ENCODE results near the gene OPTC.

OPTC gene

DNA sequence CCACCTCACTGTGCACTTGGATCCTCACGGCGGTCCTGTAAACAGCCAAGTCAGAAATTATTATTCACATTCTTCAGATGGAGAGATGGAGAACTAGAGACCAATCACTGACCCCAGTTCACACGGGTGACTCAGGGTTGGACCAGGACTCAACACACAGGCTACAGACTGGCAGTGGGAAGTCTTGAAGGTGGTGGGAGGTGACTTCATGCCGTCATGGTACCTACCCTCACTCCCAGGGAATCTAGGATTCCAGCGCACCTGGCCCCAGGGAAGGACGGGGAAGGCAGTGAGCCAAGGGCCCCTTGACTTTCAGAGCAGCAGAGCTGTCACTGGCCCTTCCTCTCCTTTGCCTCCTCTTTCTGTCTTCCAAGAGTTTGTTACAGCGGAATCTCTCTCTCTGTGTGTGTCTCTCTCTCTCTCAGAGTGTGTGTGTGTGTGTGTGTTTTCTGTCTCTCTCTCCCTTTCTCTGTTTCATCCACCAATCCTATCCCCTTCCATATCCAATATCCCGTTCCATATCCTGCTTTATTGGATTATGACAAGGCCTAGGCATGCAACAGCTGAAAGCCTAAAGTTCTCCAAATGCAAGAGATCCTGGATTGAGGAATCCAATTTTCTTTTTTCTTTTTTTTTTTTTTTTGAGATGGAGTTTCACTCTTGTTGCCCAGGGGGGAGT, 11.7 kb downstream of the OPTC start:
- WGBS (ENCODE audit: insufficient coverage, insufficient read length), result no CpG with 5 or more reads among the region's 8 CpGs
- H3K27ac ChIP-seq (ENCODE audit: low read length), result no peak overlapping the region
- H3K36me3 ChIP-seq (ENCODE audit: control insufficient read depth, insufficient read depth, low read length), result no peaks in the 10 kb centered on the region
- H3K9me3 ChIP-seq (ENCODE audit: control insufficient read depth, insufficient read depth, low read length), result no peaks in the 10 kb centered on the region
- DNase-seq (ENCODE audit: low read depth, low spot score), result no peak
- H3K4me1 ChIP-seq (ENCODE audit: control insufficient read depth, insufficient read depth, low read length), result peaks cover 6% of the 10 kb centered on the region; the same call in 1 of the 2 replicates
- no peaks in the 10 kb centered on the region for H3K27me3 ChIP-seq (ENCODE audit: control insufficient read depth, insufficient read depth, low read length)
- no peak overlapping the region for H3K4me3 ChIP-seq (ENCODE audit: low read length)

DNA sequence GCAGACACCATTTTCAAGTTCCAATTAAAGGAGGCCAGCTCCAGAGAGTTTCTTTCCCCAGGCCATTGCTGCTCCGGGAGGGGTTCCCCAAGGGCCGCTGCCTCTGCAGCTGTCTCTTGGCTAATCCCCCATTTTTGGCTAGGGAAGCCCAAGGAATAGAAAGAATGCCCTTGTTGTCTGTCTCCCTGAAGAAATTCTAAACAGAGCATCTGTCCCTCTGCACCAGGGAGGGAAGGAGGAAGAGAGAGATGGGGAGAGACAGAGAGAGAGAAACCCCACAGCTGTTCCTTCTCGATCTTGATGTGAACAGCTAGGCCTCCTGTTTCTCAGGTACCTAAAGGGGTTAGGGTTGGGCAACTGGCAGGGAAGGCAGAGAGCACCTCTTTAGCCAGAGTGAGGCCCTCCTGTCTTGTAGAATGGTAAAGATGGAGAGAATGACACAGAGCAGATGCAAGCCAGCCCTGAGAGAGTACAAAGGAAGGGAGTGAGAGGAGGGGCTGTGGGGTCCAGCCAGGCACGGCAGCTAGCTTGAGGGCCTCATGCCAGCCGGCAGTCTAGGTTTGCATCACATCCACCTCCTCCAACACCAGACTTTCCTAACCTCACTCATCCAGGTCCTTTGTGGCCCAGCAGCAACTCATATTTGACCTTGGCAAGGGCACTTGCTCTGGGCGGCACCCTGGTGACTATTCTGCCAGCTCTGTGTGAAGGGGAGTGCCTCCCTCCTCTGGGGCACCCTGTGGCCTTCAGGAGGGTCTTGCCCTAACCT, 13.1 kb downstream of the OPTC start:
- Histone ChIP-seq H3K9me3 (ENCODE audit: control insufficient read depth, insufficient read depth, low read length) (no peaks in the 10 kb centered on the region), H3K4me3 (ENCODE audit: low read length) (no peak overlapping the region), H3K27me3 (ENCODE audit: control insufficient read depth, insufficient read depth, low read length) (no peaks in the 10 kb centered on the region), H3K36me3 (ENCODE audit: control insufficient read depth, insufficient read depth, low read length) (no peaks in the 10 kb centered on the region), H3K27ac (ENCODE audit: low read length) (no peak overlapping the region), H3K4me1 (ENCODE audit: control insufficient read depth, insufficient read depth, low read length) (peaks cover 6% of the 10 kb centered on the region; the same call in 1 of the 2 replicates)
- no peak for DNase-seq (ENCODE audit: low read depth, low spot score)
- no CpG with 5 or more reads among the region's 6 CpGs for WGBS (ENCODE audit: insufficient coverage, insufficient read length)

DNA sequence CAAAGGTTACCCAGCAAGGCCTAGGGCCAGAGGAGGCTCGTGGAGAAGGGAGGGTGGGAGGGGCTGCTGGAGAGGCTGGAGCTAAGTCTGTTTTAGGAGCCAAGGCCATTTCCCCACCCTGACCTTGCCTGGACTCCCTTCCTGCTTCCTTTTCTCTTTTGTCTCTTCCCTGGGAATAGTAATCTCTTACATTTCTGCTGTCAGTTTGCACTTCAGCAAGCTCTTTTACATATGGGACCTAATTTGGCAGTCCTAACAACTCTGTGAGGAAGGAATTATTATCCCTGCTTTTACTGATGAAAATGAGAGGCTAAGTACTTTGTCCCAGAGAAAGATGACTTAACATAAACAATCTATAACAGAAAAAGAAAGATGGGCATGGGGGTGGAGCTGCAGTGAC, 13.8 kb downstream of the OPTC start:
- DNase-seq (ENCODE audit: low read depth, low spot score), result no peak
- no peak overlapping the region for H3K27ac ChIP-seq (ENCODE audit: low read length)
- H3K9me3 ChIP-seq (ENCODE audit: control insufficient read depth, insufficient read depth, low read length), result no peaks in the 10 kb centered on the region
- H3K27me3 ChIP-seq (ENCODE audit: control insufficient read depth, insufficient read depth, low read length), result no peaks in the 10 kb centered on the region
- no peak overlapping the region for H3K4me3 ChIP-seq (ENCODE audit: low read length)
- no CpG with 5 or more reads among the region's 1 CpG for WGBS (ENCODE audit: insufficient coverage, insufficient read length)
- no peaks in the 10 kb centered on the region for H3K36me3 ChIP-seq (ENCODE audit: control insufficient read depth, insufficient read depth, low read length)
- H3K4me1 ChIP-seq (ENCODE audit: control insufficient read depth, insufficient read depth, low read length), result peaks cover 8% of the 10 kb centered on the region; the same call in 1 of the 2 replicates

DNA sequence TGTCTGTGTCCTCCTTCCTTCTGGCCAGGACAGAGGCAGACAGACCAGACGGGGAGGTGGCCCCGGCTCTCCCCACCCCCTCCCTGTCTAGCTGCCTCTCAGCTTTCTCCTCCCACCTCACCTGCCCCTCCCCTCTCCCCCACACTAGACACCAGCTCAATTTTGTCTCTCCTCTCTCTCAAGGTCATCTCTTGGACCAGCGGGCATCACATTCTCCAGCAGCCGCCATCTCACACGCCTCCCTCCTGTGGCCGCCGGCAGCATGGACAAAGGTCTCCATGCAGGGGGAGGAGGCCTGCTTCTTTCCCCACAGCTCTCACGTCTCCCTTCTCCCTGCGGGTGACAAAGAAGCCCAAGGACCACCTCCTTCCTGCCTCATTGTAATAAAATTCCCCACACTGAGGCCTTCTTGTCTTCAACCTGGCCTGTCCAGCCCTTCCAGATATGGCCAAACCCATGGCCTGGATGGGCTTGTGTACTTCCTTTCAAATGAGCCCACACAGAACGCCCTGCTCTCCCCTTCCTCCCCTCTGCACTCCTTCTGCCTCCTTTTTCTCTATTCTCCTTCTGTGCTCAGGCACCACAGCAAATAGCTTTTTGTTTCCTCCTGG, 14.6 kb downstream of the OPTC start:
- DNase-seq (ENCODE audit: low read depth, low spot score), result no peak
- no peak overlapping the region for H3K4me3 ChIP-seq (ENCODE audit: low read length)
- no peak overlapping the region for H3K27ac ChIP-seq (ENCODE audit: low read length)
- H3K4me1 ChIP-seq (ENCODE audit: control insufficient read depth, insufficient read depth, low read length), result peaks cover 10% of the 10 kb centered on the region; the same call in 1 of the 2 replicates
- WGBS (ENCODE audit: insufficient coverage, insufficient read length), result no CpG with 5 or more reads among the region's 10 CpGs
- H3K36me3 ChIP-seq (ENCODE audit: control insufficient read depth, insufficient read depth, low read length), result no peaks in the 10 kb centered on the region
- peaks cover 4% of the 10 kb centered on the region; the same call in 1 of the 2 replicates for H3K27me3 ChIP-seq (ENCODE audit: control insufficient read depth, insufficient read depth, low read length)
- no peaks in the 10 kb centered on the region for H3K9me3 ChIP-seq (ENCODE audit: control insufficient read depth, insufficient read depth, low read length)

DNA sequence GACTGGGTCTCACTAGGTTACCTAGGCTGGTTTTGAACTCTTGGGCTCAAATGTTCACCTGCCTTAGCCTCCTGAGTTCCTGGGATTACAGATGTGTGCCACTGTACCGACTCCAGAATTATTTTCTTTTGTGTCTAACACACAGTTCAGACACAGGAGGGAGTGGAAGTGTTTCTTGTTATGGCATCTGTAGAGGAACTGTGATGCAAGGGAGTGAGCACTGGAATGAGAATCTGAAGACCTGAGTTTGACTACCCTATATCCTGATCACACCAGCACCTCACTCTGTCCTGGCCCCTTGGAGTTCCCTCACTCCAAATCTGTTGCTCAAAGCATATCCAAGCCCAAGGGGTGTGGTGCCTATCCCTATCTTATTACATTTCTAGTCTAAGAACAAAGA, 15.2 kb downstream of the OPTC start:
- no peak overlapping the region for H3K27ac ChIP-seq (ENCODE audit: low read length)
- no CpG with 5 or more reads among the region's 1 CpG for WGBS (ENCODE audit: insufficient coverage, insufficient read length)
- DNase-seq (ENCODE audit: low read depth, low spot score), result no peak
- no peaks in the 10 kb centered on the region for H3K36me3 ChIP-seq (ENCODE audit: control insufficient read depth, insufficient read depth, low read length)
- H3K9me3 ChIP-seq (ENCODE audit: control insufficient read depth, insufficient read depth, low read length), result no peaks in the 10 kb centered on the region
- peaks cover 4% of the 10 kb centered on the region; the same call in 1 of the 2 replicates for H3K27me3 ChIP-seq (ENCODE audit: control insufficient read depth, insufficient read depth, low read length)
- no peak overlapping the region for H3K4me3 ChIP-seq (ENCODE audit: low read length)
- peaks cover 14% of the 10 kb centered on the region; the same call in 1 of the 2 replicates for H3K4me1 ChIP-seq (ENCODE audit: control insufficient read depth, insufficient read depth, low read length)

DNA sequence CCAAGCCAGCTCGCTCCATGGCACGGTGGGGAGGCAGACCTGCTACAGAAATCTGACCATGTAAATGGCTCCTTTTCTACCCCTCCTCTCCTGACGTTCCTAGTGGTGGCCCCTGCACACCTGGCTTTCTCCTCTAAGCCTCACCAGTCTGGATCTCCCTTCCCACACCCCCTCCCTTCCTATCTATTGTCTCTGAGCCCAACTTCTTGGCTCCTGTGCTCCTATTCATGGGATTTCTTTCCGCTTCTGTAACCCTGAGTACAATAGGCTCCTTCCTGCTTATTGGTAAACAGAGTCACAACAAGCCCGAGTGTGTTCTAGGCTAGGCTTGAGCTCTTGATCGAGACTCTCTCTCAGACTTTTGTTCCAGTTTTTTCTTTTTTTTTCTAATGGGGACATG, 17.6 kb downstream of the OPTC start:
- Histone ChIP-seq H3K9me3 (ENCODE audit: control insufficient read depth, insufficient read depth, low read length) (no peaks in the 10 kb centered on the region), H3K4me1 (ENCODE audit: control insufficient read depth, insufficient read depth, low read length) (peaks cover 18% of the 10 kb centered on the region; the same call in 1 of the 2 replicates), H3K36me3 (ENCODE audit: control insufficient read depth, insufficient read depth, low read length) (no peaks in the 10 kb centered on the region), H3K27ac (ENCODE audit: low read length) (no peak overlapping the region), H3K27me3 (ENCODE audit: control insufficient read depth, insufficient read depth, low read length) (peaks cover 4% of the 10 kb centered on the region; the same call in 1 of the 2 replicates), H3K4me3 (ENCODE audit: low read length) (no peak overlapping the region)
- WGBS (ENCODE audit: insufficient coverage, insufficient read length), result no CpG with 5 or more reads among the region's 6 CpGs
- DNase-seq (ENCODE audit: low read depth, low spot score), result no peak

DNA sequence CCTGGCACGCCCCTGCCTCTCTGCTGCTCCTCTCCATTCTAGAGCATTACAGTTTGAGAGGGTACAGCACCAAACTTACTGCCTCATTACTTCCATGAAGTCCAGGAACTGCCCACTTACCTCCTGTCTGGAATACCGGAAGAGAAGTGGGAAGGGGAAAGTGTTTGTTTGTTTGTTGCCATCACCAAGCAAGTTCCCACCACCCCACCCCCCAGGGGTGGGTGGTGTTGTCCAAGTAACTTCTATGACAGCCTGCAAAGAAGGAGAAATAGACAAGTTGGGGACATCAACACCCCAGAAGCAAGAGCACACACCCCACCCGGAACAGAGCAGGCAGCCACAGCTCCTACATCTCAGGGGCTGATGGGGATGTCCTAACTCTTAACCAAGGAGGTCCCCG, 18.0 kb downstream of the OPTC start:
- H3K9me3 ChIP-seq (ENCODE audit: control insufficient read depth, insufficient read depth, low read length), result no peaks in the 10 kb centered on the region
- peaks cover 18% of the 10 kb centered on the region; the same call in 1 of the 2 replicates for H3K4me1 ChIP-seq (ENCODE audit: control insufficient read depth, insufficient read depth, low read length)
- no peak for DNase-seq (ENCODE audit: low read depth, low spot score)
- no peaks in the 10 kb centered on the region for H3K36me3 ChIP-seq (ENCODE audit: control insufficient read depth, insufficient read depth, low read length)
- H3K27me3 ChIP-seq (ENCODE audit: control insufficient read depth, insufficient read depth, low read length), result peaks cover 4% of the 10 kb centered on the region; the same call in 1 of the 2 replicates
- H3K27ac ChIP-seq (ENCODE audit: low read length), result no peak overlapping the region
- no CpG with 5 or more reads among the region's 4 CpGs for WGBS (ENCODE audit: insufficient coverage, insufficient read length)
- no peak overlapping the region for H3K4me3 ChIP-seq (ENCODE audit: low read length)

DNA sequence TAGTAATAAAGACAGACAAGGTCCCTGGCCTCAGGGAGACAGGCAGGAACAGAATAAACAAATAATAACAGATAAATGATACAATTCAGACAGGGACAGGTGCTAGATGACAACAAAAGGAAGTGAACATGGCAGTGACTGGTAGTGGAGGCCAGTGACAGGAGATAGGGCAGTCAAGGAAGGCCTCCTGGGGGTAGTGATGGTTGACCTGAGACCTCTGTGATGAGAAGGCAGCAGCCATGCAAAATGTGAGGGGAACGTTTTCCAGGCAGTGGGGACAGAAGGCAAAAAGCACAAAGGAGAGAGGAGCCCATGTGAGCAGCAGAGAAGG, 18.5 kb downstream of the OPTC start:
- Histone ChIP-seq H3K4me1 (ENCODE audit: control insufficient read depth, insufficient read depth, low read length) (peaks cover 18% of the 10 kb centered on the region; the same call in 1 of the 2 replicates), H3K9me3 (ENCODE audit: control insufficient read depth, insufficient read depth, low read length) (no peaks in the 10 kb centered on the region), H3K27ac (ENCODE audit: low read length) (no peak overlapping the region), H3K4me3 (ENCODE audit: low read length) (no peak overlapping the region), H3K36me3 (ENCODE audit: control insufficient read depth, insufficient read depth, low read length) (no peaks in the 10 kb centered on the region), H3K27me3 (ENCODE audit: control insufficient read depth, insufficient read depth, low read length) (peaks cover 4% of the 10 kb centered on the region; the same call in 1 of the 2 replicates)
- no peak for DNase-seq (ENCODE audit: low read depth, low spot score)
- WGBS (ENCODE audit: insufficient coverage, insufficient read length), result no CpG with 5 or more reads among the region's 1 CpG

DNA sequence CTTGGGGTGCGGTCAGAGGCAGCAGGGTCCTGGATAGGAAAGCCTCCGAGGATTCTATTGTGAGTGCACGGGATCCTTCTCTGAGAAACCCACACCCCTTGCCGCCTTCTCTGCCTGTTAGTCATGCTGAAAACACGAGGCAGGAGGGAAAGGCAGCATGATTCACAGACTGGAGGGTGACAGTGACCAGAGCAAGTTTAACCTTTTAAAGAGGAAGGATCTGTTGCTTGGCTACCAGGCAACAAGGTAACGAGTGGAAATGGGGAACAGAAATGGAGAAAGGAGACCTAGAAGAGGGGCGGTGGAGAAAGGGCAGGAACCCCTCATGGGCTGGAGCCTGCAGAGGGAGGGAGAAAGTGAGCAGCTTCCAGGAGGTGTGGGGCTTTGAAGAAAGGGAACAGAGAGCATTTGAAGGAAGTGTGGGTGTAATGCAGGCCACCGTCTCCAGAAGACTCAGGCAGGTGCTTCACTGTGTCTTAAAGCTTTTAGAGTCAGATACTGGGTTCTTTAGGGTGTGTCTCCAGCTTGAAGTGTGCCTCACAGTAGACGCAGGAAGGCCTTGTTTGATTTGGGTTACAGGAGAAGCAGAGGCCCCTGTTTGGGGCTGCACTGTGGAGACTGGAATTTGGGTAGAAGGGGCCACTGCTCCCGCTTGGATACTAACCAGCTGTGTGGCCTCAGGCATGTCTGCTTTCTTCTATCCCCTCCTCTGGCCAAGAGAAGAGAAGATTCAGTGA, 19.1 kb downstream of the OPTC start:
- DNase-seq (ENCODE audit: low read depth, low spot score), result no peak
- H3K4me3 ChIP-seq (ENCODE audit: low read length), result no peak overlapping the region
- no peaks in the 10 kb centered on the region for H3K36me3 ChIP-seq (ENCODE audit: control insufficient read depth, insufficient read depth, low read length)
- no peak overlapping the region for H3K27ac ChIP-seq (ENCODE audit: low read length)
- H3K27me3 ChIP-seq (ENCODE audit: control insufficient read depth, insufficient read depth, low read length), result peaks cover 4% of the 10 kb centered on the region; the same call in 1 of the 2 replicates
- no peaks in the 10 kb centered on the region for H3K9me3 ChIP-seq (ENCODE audit: control insufficient read depth, insufficient read depth, low read length)
- H3K4me1 ChIP-seq (ENCODE audit: control insufficient read depth, insufficient read depth, low read length), result peaks cover 18% of the 10 kb centered on the region; the same call in 1 of the 2 replicates
- no CpG with 5 or more reads among the region's 10 CpGs for WGBS (ENCODE audit: insufficient coverage, insufficient read length)

DNA sequence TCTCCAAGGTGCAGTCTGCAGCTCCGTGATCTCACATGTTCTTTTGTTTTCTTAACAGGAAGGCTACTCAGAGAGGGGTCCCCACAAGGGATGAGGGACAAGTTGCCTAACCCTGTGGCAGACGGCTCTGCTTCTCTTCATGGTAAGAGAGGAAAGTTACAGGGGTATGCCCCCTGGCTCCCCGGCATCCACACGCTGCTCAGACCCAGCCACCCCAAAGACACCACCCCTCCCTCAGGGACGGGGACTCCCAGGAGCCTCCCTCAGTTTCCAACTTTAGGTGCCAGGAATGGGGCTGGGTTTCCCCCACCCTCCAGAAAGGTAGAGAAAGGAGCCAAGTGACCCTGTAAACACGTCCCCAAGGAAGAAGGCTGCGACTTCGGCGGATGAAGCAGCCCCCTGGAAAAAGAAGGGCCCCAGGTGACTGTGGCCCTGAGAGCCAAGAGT, 19.7 kb downstream of the OPTC start:
- Histone ChIP-seq H3K9me3 (ENCODE audit: control insufficient read depth, insufficient read depth, low read length) (no peaks in the 10 kb centered on the region), H3K27ac (ENCODE audit: low read length) (no peak overlapping the region), H3K4me3 (ENCODE audit: low read length) (no peak overlapping the region), H3K4me1 (ENCODE audit: control insufficient read depth, insufficient read depth, low read length) (peaks cover 16% of the 10 kb centered on the region; the same call in 1 of the 2 replicates), H3K27me3 (ENCODE audit: control insufficient read depth, insufficient read depth, low read length) (peaks cover 10% of the 10 kb centered on the region; the same call in 1 of the 2 replicates), H3K36me3 (ENCODE audit: control insufficient read depth, insufficient read depth, low read length) (no peaks in the 10 kb centered on the region)
- DNase-seq (ENCODE audit: low read depth, low spot score), result no peak
- WGBS (ENCODE audit: insufficient coverage, insufficient read length), result no CpG with 5 or more reads among the region's 9 CpGs
